Calu3 (cell line): ENCODE data around the gene GLI3. TPM values are rescaled to one million over a fixed set of nuclear protein-coding genes. Genes with fewer than 3 reads are reported as not detected.

Source experiments
- BruUV-seq: library from RNA; stranded (reverse); fragments of 400-500 nt; replicated peaks from 2 replicates; lab custom pipeline; 2021; lab: Mats Ljungman, UMichigan
- CTCF ChIA-PET: fragments of 300-600 bp; sonication (Branson Sonifier 250); formaldehyde crosslinking; loops from one replicate; lab custom pipeline; 2022; ENCODE audit warnings: antibody characterized with exemption; lab: Charles Lee
- DNase-seq: peaks from one replicate; pipeline ENCODE4 v3.0.0; 2022
- H3K27ac Mint-ChIP-seq: one replicate; pipeline ENCODE4 v1.8.0; 2022; ENCODE audit warnings: mixed read lengths; ENCODE audit not compliant: unreplicated experiment
- H3K27me3 Mint-ChIP-seq: one replicate; pipeline ENCODE4 v1.8.0; 2022; ENCODE audit warnings: mixed read lengths; ENCODE audit not compliant: unreplicated experiment
- H3K36me3 Mint-ChIP-seq: one replicate; pipeline ENCODE4 v1.8.0; 2022; ENCODE audit warnings: mild to moderate bottlenecking, moderate library complexity, mixed read lengths; ENCODE audit not compliant: insufficient read depth, unreplicated experiment
- H3K4me1 Mint-ChIP-seq: one replicate; pipeline ENCODE4 v1.8.0; 2022; ENCODE audit warnings: mild to moderate bottlenecking, low read depth, mixed read lengths; ENCODE audit not compliant: unreplicated experiment
- H3K4me3 Mint-ChIP-seq: one replicate; pipeline ENCODE4 v1.8.0; 2022; ENCODE audit warnings: mild to moderate bottlenecking, low read depth, moderate library complexity, mixed read lengths; ENCODE audit not compliant: unreplicated experiment
- H3K9me3 Mint-ChIP-seq: one replicate; pipeline ENCODE4 v1.8.0; 2022; ENCODE audit warnings: low read depth, mixed read lengths; ENCODE audit not compliant: unreplicated experiment
- intact Hi-C: fragments of 100-400 bp; cut with micrococcal nuclease; formaldehyde crosslinking; loops from one replicate; pipeline ENCODE4 v1.10.0; 2022; ENCODE audit not compliant: unreplicated experiment
- total RNA-seq: library from RNA; stranded (reverse); gene quantifications from 2 replicates; pipeline ENCODE4 v1.2.3, GENCODE V29; 2022
- TF ChIP-seq, protein P1 (sequence below): fragments of 200-600 bp; IDR thresholded peaks from one replicate; pipeline ENCODE4 v1.8.0; 2022; ENCODE audit warnings: antibody characterized with exemption; ENCODE audit not compliant: unreplicated experiment

Gene GLI3
- total RNA-seq, 1 experiment from 2014 or later, result not detected

DNA sequence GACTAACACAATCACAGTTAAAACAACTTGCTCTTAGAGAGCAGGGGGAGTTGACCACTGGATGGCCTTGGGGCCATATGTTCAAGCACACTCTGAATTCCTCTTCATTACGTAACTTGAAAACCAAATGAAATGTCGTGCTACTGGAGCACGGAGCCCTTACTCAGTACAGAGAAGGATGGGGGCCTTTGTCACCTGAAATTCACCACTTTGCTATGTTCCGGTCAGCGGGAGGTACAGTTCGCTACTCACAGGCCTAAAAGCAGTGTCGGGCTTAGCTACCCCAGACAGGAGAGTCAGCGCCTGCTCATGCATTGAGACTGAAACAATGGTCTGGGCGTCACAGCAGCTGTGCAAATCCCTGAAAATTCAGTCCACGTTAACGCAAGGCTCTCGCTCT lies 39.6 kb downstream of the GLI3 start:
- DNase-seq, result no peak
- Mint-ChIP-seq H3K4me3 (no peak overlapping the region), H3K27ac (no peak overlapping the region), H3K36me3 (no peaks in the 10 kb centered on the region), H3K27me3 (peaks cover 16% of the 10 kb centered on the region), H3K9me3 (peaks cover 8% of the 10 kb centered on the region), H3K4me1 (no peaks in the 10 kb centered on the region)
- CTCF ChIA-PET, result no interaction called here
- no TSS peak for BruUV-seq
- intact Hi-C loops, result no loop called here
- TF ChIP-seq, protein P1, sequence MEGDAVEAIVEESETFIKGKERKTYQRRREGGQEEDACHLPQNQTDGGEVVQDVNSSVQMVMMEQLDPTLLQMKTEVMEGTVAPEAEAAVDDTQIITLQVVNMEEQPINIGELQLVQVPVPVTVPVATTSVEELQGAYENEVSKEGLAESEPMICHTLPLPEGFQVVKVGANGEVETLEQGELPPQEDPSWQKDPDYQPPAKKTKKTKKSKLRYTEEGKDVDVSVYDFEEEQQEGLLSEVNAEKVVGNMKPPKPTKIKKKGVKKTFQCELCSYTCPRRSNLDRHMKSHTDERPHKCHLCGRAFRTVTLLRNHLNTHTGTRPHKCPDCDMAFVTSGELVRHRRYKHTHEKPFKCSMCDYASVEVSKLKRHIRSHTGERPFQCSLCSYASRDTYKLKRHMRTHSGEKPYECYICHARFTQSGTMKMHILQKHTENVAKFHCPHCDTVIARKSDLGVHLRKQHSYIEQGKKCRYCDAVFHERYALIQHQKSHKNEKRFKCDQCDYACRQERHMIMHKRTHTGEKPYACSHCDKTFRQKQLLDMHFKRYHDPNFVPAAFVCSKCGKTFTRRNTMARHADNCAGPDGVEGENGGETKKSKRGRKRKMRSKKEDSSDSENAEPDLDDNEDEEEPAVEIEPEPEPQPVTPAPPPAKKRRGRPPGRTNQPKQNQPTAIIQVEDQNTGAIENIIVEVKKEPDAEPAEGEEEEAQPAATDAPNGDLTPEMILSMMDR, result no peak

DNA sequence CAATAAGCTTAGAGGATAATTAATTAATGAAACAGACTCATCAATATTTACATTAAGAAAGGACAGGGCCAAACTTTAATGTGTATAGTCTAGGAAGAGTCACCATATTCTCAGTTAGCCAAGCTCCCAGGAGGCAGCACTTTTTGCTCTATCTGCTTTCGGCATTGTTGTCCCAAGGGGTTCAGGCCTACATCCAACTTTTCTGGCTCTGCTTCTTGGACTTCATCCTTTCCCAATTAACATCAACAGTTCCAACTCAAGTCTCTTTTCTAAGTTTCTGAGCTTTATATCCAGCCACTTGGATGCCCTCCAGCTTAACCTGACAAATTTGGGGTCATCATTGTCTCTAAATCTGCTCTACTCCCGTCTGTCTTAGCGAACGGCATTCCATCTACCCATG lies 42.8 kb downstream of the GLI3 start:
- no TSS peak for BruUV-seq
- CTCF ChIA-PET, result no interaction called here
- TF ChIP-seq, protein P1, result no peak

DNA sequence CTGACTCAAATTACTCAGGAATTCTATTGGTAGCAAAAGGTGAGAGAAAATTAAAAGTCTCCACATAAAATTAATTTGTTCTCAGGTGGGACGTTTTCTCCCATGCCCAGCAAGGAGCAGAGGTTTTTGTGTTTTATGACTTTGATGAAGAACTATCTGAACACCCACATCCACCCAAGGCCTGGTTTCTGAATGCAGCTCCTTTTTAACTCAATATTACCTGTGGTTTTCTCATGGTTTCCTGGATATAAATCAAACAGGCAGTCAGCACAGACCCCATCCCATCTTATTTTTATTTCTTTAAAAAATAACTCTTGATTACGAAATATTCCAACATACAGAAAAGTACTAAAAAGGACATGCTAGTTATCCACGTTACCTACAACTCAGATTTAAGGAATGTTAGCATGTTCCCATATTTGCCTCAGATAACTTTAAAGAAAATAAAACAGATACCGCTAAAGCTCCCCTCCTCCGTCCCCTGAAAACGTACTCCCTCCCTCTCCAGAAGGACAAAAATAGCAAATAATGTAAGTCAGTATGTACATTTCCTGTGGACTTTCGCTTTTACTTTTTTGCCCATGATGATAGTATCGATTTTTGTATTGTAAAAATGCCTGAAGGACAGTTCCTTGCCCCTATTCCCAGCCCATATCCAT lies 43.4 kb downstream of the GLI3 start:
- Mint-ChIP-seq H3K27me3 (peaks cover 16% of the 10 kb centered on the region), H3K9me3 (peaks cover 4% of the 10 kb centered on the region), H3K36me3 (no peaks in the 10 kb centered on the region), H3K27ac (no peak overlapping the region), H3K4me1 (no peaks in the 10 kb centered on the region), H3K4me3 (no peak overlapping the region)
- TF ChIP-seq, protein P1, result no peak
- CTCF ChIA-PET, result interaction anchor here (0.7 kb wide), 1 partner anchor 10 kb away, joined by 3 read pairs; no protein-coding TSS in a partner anchor
- intact Hi-C loops, result no loop called here
- no TSS peak for BruUV-seq
- no peak for DNase-seq

More for the DNA sequence above, 42.8 kb downstream of the GLI3 start:
- H3K27me3 Mint-ChIP-seq, result peaks cover 16% of the 10 kb centered on the region
- H3K36me3 Mint-ChIP-seq, result no peaks in the 10 kb centered on the region
- H3K4me1 Mint-ChIP-seq, result no peaks in the 10 kb centered on the region
- peaks cover 3% of the 10 kb centered on the region for H3K9me3 Mint-ChIP-seq
- H3K4me3 Mint-ChIP-seq, result no peak overlapping the region
- H3K27ac Mint-ChIP-seq, result no peak overlapping the region
- DNase-seq, result no peak
- intact Hi-C loops, result no loop called here

DNA sequence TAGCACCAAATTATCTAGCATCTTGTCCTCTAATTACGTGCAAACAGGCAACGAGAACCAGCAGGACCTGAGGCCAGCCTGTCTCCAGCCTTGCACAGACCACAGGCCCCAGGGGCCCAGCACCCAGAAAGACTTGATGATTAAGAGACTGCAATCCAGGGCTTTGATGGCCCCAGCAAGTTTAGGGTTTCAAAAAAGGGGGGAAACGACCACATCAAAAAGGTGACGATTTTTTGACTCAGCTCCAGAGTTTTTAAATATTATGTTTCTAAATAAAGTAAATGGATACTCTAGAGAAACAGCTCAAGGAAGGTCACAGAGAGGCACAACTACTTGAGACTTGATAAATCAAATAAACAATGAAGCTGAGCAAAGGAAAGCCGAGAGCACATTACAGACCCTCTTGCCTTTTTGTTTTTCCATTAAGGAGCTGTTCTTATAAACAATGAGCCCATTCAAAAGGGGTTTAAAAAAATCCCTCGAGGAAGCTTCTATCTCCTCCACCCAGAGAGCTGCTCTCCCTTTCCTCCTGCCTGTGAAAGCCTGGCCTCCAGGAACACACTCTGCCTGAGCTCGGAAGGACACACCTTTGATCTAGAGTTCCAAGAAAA lies 44.1 kb downstream of the GLI3 start:
- peaks cover 16% of the 10 kb centered on the region for H3K27me3 Mint-ChIP-seq
- no peak overlapping the region for H3K27ac Mint-ChIP-seq
- intact Hi-C loops, result no loop called here
- H3K4me1 Mint-ChIP-seq, result no peaks in the 10 kb centered on the region
- no peaks in the 10 kb centered on the region for H3K36me3 Mint-ChIP-seq
- BruUV-seq, result no TSS peak
- CTCF ChIA-PET, result interaction anchor here (0.7 kb wide), 1 partner anchor 10 kb away, joined by 3 read pairs; no protein-coding TSS in a partner anchor
- no peak for DNase-seq
- peaks cover 5% of the 10 kb centered on the region for H3K9me3 Mint-ChIP-seq
- H3K4me3 Mint-ChIP-seq, result no peak overlapping the region
- TF ChIP-seq, protein P1, result no peak
